ENCODE results near the gene OXLD1.
"Not testable (repeated sequence)": the region's sequence is repeated elsewhere in the genome, so short reads cannot be mapped to it uniquely, and the experiment has no call there.

OXLD1 gene

GRCh38 chr17:81648707-81649085, 17.7 kb downstream of the OXLD1 start:
- no peak for DNase-seq

DNA sequence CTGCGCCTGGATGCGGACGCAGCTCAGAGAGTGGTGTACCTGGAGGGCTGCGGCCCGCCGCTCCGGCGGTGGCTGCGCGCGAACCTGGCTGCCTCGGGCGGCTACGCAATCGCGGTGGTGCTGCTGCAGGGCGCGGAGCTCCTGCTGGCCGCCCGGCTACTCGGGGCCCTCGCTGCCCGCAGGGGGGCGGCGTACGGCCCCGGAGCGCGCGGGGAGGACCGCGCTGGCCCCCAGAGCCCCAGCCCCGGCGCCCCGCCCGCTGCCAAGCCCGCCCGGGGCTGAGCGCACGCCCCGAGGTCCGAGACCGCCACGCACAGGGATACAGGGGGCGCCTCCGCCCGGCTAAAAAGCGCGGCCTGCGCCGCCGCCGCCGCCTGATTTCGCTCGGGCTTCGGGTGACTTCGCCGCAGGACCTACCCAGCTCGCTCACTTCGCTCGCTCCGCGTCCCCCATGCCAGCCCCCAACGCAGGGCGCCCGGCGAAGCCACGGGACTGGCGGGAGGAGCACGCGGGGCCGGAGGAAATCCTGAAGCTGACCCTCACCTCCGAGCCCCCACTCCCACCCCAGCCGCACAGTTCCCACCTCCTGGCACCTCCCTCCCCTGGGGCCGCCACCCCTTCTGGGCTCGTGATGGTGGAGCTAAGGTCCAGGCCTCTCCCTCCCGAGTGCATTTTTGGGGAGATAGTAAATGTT, 18.2 kb downstream of the OXLD1 start:
- DNase-seq = no peak

DNA sequence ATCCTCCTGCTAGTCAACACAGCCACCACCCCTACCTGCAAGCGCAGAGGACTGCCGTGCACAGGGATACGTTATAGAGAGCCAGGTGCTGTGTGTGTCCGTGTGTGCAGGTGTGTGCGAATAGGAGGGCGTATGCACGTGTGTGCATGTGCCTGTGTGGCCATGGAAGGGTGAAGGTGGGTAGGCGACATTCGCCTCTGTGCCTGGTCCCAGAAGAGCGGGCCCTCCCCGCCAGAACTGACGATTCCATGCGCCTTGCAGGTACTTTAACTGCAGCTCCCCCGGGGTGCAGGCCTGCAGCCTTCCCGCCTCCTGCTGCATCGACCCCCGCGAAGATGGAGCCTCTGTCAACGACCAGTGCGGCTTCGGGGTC, 18.8 kb downstream of the OXLD1 start:
- DNase-seq = no peak

- DNase-seq = no peak
Measured at GRCh38 chr17:81646869-81647600, 19.4 kb downstream of the OXLD1 start.

- no peak for DNase-seq
Measured at GRCh38 chr17:81644976-81645952, 21.1 kb downstream of the OXLD1 start.

GRCh38 chr17:81644496-81644895, 21.9 kb downstream of the OXLD1 start:
- no peak for DNase-seq

- DNase-seq = no peak
Measured at GRCh38 chr17:81641825-81642489, 24.4 kb downstream of the OXLD1 start.

- DNase-seq = no peak
Measured at GRCh38 chr17:81640011-81640410, 26.4 kb downstream of the OXLD1 start.

DNA sequence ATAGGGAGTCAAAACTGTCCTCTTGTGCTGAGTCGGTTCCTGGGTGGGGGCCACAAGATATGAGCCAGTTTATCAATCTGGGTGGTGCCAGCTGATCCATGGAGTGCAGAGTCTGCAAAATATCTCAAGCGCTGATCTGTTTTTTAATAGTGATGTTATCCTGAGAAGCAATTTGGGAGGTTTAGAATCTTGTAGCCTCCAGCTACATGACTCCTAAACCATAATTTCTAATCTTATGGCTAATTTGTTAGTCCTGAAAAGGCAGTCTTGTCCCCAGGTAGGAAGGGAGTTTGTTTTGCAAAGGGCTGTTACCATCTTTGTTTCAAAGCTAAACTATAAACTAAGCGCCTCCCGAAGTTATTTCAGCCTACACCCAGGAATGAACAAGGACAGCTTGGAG, 27.7 kb downstream of the OXLD1 start:
- no peak for DNase-seq

GRCh38 chr17:81636505-81637288, 29.7 kb downstream of the OXLD1 start, which contains the start of the genes NPLOC4 and TSPAN10:
TSS of gene NPLOC4 (minus strand) at chr17:81637112. CDS start at chr17:81636930, 182 bp downstream.
TSS of gene TSPAN10 (plus strand) at chr17:81637196. CDS start at chr17:81642413, 5,217 bp downstream.
- DNase-seq = peak; percentile 35

- DNase-seq = no peak
Measured at GRCh38 chr17:81635973-81636504, 30.4 kb downstream of the OXLD1 start.

- no peak for DNase-seq
Measured at GRCh38 chr17:81635431-81635830, 31.0 kb downstream of the OXLD1 start.

DNA sequence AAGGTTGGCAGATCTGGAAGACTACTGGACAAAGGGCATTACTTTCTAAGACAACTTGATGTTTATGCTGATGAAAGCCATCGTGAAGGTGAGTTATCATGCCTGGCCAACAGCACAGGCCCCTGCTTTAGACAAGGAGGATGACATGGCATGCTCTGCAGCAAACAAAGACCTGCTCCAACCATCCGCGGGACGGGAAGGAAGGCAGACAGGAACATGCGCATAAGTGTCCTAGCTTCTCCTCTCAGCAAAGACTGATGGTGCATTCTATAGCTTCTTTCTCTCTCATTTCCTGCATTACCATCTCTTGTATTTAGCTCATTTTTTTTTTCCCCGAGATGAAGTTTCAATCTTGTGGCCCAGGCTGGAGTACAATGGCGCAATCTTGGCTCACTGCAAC, 34.9 kb downstream of the OXLD1 start:
- no peak for DNase-seq

- no peak for DNase-seq
Measured at GRCh38 chr17:81630274-81630673, 36.1 kb downstream of the OXLD1 start.

- no peak for DNase-seq
Measured at GRCh38 chr17:81621494-81622130, 44.8 kb downstream of the OXLD1 start.

DNA sequence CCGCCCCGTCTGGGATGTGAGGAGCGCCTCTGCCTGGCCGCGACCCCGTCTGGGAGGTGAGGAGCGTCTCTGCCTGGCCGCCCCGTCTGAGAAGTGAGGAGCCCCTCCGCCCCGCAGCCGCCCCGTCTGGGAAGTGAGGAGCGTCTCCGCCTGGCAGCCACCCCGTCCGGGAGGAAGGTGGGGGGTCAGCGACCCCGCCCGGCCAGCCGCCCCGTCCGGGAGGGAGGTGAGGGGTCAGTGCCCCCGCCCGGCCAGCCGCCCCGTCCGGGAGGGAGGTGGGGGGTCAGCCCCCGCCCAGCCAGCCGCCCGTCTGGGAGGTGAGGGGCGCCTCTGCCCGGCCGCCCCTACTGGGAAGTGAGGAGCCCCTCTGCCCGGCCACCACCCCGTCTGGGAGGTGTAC, 48.1 kb downstream of the OXLD1 start:
- not testable (repeated sequence) for DNase-seq

GRCh38 chr17:81616877-81617276, 49.5 kb downstream of the OXLD1 start:
- no peak for DNase-seq

GRCh38 chr17:81615401-81615930, 50.9 kb downstream of the OXLD1 start:
- no peak for DNase-seq

Data from KG1 (cell line).